Testis (tissue), 3 donors: ENCODE data around the gene RNU6-9. TPM values are rescaled to one million over a fixed set of nuclear protein-coding genes. Genes with fewer than 3 reads are reported as not detected.

ENCODE experiments used
- DNase-seq: peaks from one replicate; pipeline ENCODE4 v3.0.0-alpha.2; 2019
- H3K27ac ChIP-seq, 2 donors: fragments of 200-600 bp; sonication (generic); one replicate each; pipeline ENCODE4 v1.5.1; 2019
- H3K27me3 ChIP-seq: fragments of 200-600 bp; sonication (generic); one replicate; pipeline ENCODE4 v1.5.1; 2019
- H3K36me3 ChIP-seq: fragments of 200-600 bp; sonication (generic); one replicate; pipeline ENCODE4 v1.5.1; 2017; ENCODE audit warnings: low read depth; ENCODE audit errors: missing control alignments
- H3K4me1 ChIP-seq: fragments of 200-600 bp; sonication (generic); one replicate; pipeline ENCODE4 v1.5.1; 2019
- H3K4me3 ChIP-seq, 2 donors: fragments of 200-600 bp; sonication (generic); one replicate each; pipeline ENCODE4 v1.5.1; 2017 to 2019
- H3K9me3 ChIP-seq: fragments of 200-600 bp; sonication (generic); one replicate; pipeline ENCODE4 v1.5.1; 2017
- POLR2A ChIP-seq: fragments of 450-650 bp; IDR thresholded peaks from one replicate; pipeline ENCODE4 v1.6.1; 2017; ENCODE audit warnings: antibody characterized with exemption, mild to moderate bottlenecking, moderate library complexity
- WGBS, 2 donors: methylation state at CpG; one replicate each; pipeline ENCODE4 v1.1.5; 2018; 5-methylcytosine and 5-hydroxymethylcytosine counted together
- intact Hi-C: fragments of 100-400 bp; cut with DNase I; formaldehyde crosslinking; loops from one replicate; pipeline ENCODE4 v1.15.1; 2023; ENCODE audit warnings: low total_unique reads
- polyA plus RNA-seq: library from polyadenylated mRNA; stranded (reverse); fragments of 350-450 nt; fragmentation: Illumina TruSeq; extraction: RNeasy Lipid Tissue Mini Kit (QIAGEN cat#74804); gene quantifications from one replicate; pipeline ENCODE4 v1.2.3, GENCODE V29; 2014; ENCODE audit warnings: low read depth, low replicate concordance; ENCODE audit not compliant: insufficient read depth
- total RNA-seq, 2 donors: library from RNA; depleted of rRNA; stranded (reverse); fragments of >200 nt; gene quantifications; one replicate each; pipeline ENCODE4 v1.2.3, GENCODE V29; 2016
- TF ChIP-seq, protein P1 (sequence below), 3 experiments: fragments of 450-650 bp in 2 of 3; fragments of 200-600 bp in 1 of 3; sonication (generic) in 1 of 3; IDR thresholded peaks; one replicate each; pipeline ENCODE4 v1.5.1; 2016 to 2019; ENCODE audit warnings: antibody characterized with exemption in 3 of 3, mild to moderate bottlenecking in 2 of 3, moderate library complexity in 1 of 3

Gene RNU6-9
- total and polyA plus RNA-seq, 3 donors from 2014 or later = not detected

- H3K4me1 ChIP-seq = peaks cover 17% of the 10 kb centered on the region
- no peaks in the 10 kb centered on the region for H3K36me3 ChIP-seq
- H3K4me3 ChIP-seq = no peak overlapping the region
- intact Hi-C loops = no loop called here
- no peak for DNase-seq
- H3K27me3 ChIP-seq = no peaks in the 10 kb centered on the region
- no peaks in the 10 kb centered on the region for H3K9me3 ChIP-seq
- TF ChIP-seq, protein P1, sequence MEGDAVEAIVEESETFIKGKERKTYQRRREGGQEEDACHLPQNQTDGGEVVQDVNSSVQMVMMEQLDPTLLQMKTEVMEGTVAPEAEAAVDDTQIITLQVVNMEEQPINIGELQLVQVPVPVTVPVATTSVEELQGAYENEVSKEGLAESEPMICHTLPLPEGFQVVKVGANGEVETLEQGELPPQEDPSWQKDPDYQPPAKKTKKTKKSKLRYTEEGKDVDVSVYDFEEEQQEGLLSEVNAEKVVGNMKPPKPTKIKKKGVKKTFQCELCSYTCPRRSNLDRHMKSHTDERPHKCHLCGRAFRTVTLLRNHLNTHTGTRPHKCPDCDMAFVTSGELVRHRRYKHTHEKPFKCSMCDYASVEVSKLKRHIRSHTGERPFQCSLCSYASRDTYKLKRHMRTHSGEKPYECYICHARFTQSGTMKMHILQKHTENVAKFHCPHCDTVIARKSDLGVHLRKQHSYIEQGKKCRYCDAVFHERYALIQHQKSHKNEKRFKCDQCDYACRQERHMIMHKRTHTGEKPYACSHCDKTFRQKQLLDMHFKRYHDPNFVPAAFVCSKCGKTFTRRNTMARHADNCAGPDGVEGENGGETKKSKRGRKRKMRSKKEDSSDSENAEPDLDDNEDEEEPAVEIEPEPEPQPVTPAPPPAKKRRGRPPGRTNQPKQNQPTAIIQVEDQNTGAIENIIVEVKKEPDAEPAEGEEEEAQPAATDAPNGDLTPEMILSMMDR (IDR thresholded peaks at IDR 0.05) = no peak
- no peak for TF ChIP-seq POLR2A
- H3K27ac ChIP-seq = peak overlapping the region in 1 of 2 donors; percentile 14
- 67 to 72% methylated on average over 14 to 28 of the region's 28 CpGs for WGBS, 2 donors
Observed at GRCh38 chr19:870963-871401, 22.3 kb upstream of the RNU6-9 start.

- H3K4me3 ChIP-seq = peak overlapping the region in 1 of 2 donors; percentile 13
- no peaks in the 10 kb centered on the region for H3K9me3 ChIP-seq
- no peak for DNase-seq
- H3K27ac ChIP-seq = peak overlapping the region in 1 of 2 donors; percentile 76
- no peak for TF ChIP-seq POLR2A
- TF ChIP-seq, protein P1 (IDR thresholded peaks at IDR 0.05) = no peak
- H3K36me3 ChIP-seq = no peaks in the 10 kb centered on the region
- H3K4me1 ChIP-seq = peaks cover 17% of the 10 kb centered on the region
- intact Hi-C loops = no loop called here
- H3K27me3 ChIP-seq = no peaks in the 10 kb centered on the region
- WGBS, 2 donors = 78 to 82% methylated on average over 14 to 23 of the region's 33 CpGs
Observed at GRCh38 chr19:871446-872265, 21.6 kb upstream of the RNU6-9 start.

DNA sequence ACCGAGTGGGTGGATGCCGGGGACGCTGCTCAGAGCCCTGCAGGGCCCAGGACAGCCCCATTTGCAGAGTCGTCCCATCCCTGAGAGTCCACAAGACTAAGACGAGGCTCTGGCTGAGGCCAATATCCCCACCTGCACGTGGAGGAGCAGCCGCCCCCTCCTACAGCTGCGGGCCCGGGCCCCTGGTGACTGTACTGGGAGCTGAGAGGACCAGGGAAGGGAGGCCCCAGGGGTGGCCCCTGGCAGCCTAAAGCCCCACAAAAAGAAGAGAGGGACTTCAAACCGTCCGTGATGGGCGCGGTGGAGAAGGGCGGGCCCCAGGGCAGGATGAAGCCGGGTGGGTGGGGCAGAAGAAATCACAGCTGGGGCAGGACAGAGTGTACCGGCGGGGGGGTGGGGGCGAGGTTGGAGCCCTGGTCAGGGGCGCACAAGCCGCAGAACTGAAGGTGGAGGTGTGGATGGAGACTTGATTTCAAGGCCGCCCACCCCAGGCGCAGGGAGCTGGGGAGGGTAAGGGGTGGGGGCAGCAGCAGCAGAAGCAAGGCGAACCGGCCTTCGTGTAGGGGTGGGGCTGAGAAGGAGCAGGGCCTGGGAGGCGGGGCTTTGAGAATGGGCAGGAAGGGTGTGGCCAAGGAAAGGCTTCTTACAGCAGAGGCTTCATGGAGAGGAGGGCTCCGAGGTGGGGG is 20.9 kb upstream of the RNU6-9 start:
- Histone ChIP-seq H3K4me1 (peaks cover 17% of the 10 kb centered on the region), H3K27me3 (no peaks in the 10 kb centered on the region), H3K4me3 (peak overlapping the region in 1 of 2 donors; percentile 13), H3K36me3 (no peaks in the 10 kb centered on the region), H3K9me3 (no peaks in the 10 kb centered on the region), H3K27ac (peak overlapping the region in 1 of 2 donors; percentile 76)
- TF ChIP-seq POLR2A = no peak
- TF ChIP-seq, protein P1 (IDR thresholded peaks at IDR 0.05) = no peak
- 45 to 55% methylated on average over 21 to 27 of the region's 27 CpGs for WGBS, 2 donors
- intact Hi-C loops = no loop called here
- peak; percentile 81 for DNase-seq

DNA sequence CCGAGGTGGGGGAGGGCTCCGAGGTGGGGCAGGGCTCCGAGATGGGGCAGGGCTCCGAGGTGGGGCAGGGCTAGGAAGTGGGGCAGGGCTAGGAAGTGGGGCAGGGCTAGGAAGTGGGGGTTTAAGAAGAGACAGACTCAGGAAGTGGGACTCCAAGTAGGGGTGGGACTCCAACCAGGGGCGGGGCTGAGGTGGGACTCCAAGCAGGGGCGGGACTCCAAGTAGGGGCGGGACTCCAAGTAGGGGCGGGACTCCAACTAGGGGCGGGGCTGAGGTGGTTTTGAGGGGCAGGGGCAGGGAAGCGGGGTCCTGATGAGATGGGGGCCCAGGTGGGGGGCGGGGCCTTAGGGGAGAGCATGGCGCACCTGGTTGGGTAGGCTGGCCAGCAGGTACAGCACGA is 20.2 kb upstream of the RNU6-9 start:
- peaks cover 15% of the 10 kb centered on the region for H3K4me1 ChIP-seq
- DNase-seq = peak; percentile 60
- no peaks in the 10 kb centered on the region for H3K27me3 ChIP-seq
- H3K9me3 ChIP-seq = no peaks in the 10 kb centered on the region
- H3K4me3 ChIP-seq = no peak overlapping the region
- H3K27ac ChIP-seq = peak overlapping the region in 1 of 2 donors; percentile 76
- no peaks in the 10 kb centered on the region for H3K36me3 ChIP-seq
- WGBS, 2 donors = 59 to 83% methylated on average over 9 to 10 of the region's 13 CpGs
- intact Hi-C loops = no loop called here
- TF ChIP-seq, protein P1 (IDR thresholded peaks at IDR 0.05) = no peak
- TF ChIP-seq POLR2A = no peak
